ENCODE data around the gene SLCO2A1. TPM values are rescaled to one million over a fixed set of nuclear protein-coding genes. Genes with fewer than 3 reads are reported as not detected.

The SLCO2A1 gene
- total and polyA plus RNA-seq, 2 of the 4 experiments (the other 2 are of a cell fraction), result under 0.01 to 1.5 TPM

DNA sequence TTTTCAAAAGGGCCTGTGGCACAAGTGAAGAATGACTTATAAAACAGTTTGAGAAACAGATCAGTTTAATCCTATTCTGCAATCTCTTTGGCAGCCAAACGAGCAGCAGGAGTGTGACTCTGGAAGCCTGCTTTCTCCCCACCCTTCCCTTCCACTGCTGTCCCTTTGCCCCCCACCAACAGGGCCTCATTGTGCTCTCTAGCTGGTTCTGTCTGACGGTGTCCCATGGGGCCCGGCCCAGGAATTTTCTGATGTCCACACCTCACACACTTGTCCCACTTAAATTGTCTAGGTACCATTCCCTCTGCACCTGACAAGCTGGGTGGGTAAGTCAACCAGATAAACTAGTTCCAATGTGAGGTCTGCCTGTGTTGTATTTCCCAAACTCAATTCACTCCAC is 16.4 kb downstream of the SLCO2A1 start:
- H4K20me1 ChIP-seq (ENCODE audit: insufficient read depth, low read length), result no peaks in the 10 kb centered on the region
- no peak overlapping the region for H3K4me3 ChIP-seq (ENCODE audit: insufficient read depth, low read depth, low read length)
- intact Hi-C loops (cut with micrococcal nuclease) (no loop called here), dilution Hi-C loops (cut with HindIII; ENCODE audit: low sequenced_read_pairs, unreplicated experiment) (no loop called here), in situ Hi-C loops (cut with MboI; ENCODE audit: low sequenced_read_pairs) (no loop called here)
- no peak overlapping the region for H4K5ac ChIP-seq (ENCODE audit: low read depth, low read length)
- no peak overlapping the region for H3K56ac ChIP-seq (ENCODE audit: extremely low read depth, insufficient read depth, low read length)
- no peak overlapping the region for H2BK120ac ChIP-seq (ENCODE audit: low read depth, low read length)
- ChIA-PET CTCF (no interaction called here), POLR2A (ENCODE audit: unreplicated experiment) (no interaction called here)
- no peak overlapping the region for H2BK5ac ChIP-seq (ENCODE audit: low read depth, low read length, poor library complexity, severe bottlenecking)
- WGBS, 2 experiments (ENCODE audit: extremely low coverage in 2 of 2, insufficient read length in 1 of 2), result no CpG with 5 or more reads among the region's 3 CpGs
- H3K14ac ChIP-seq (replicated peaks; ENCODE audit: low read depth, low read length), result no peak overlapping the region
- H2BK15ac ChIP-seq (ENCODE audit: low read depth, low read length), result no peak overlapping the region
- H2AFZ ChIP-seq (replicated peaks; ENCODE audit: low read length, poor library complexity), result no peak overlapping the region
- H4K91ac ChIP-seq (ENCODE audit: insufficient read depth, low read depth, low read length), result no peak overlapping the region
- H3K9me1 ChIP-seq (ENCODE audit: insufficient read depth, low read length), result peaks cover 9% of the 10 kb centered on the region
- H3K27me3 ChIP-seq (ENCODE audit: control insufficient read depth, insufficient read depth, low read length), result no peaks in the 10 kb centered on the region
- peaks cover 3% of the 10 kb centered on the region for H3K4me1 ChIP-seq (ENCODE audit: control insufficient read depth, insufficient read depth, low read length)
- H3K79me1 ChIP-seq (ENCODE audit: low read depth in 1 of 2, low read length in 2 of 2), result no peaks in the 10 kb centered on the region
- H4K8ac ChIP-seq (ENCODE audit: low read depth in 2 of 2, low read length in 2 of 2), result no peak overlapping the region
- H3K9ac ChIP-seq (ENCODE audit: low read depth, low read length), result no peak overlapping the region
- no TSS peak for BruUV-seq (replicated peaks)
- no peak overlapping the region for H3K18ac ChIP-seq (ENCODE audit: low read depth, low read length)
- ATAC-seq (ENCODE audit: low read depth) (no peak), DNase-seq (no peak)
- no peak overlapping the region for H3K23ac ChIP-seq (ENCODE audit: low read depth, low read length)
- H2BK20ac ChIP-seq (ENCODE audit: low read depth, low read length), result no peak overlapping the region
- no peaks in the 10 kb centered on the region for H3K9me3 ChIP-seq (ENCODE audit: control insufficient read depth, insufficient read depth, low read length)
- no peak overlapping the region for H3K4me2 ChIP-seq (ENCODE audit: low read depth, low read length)
- TF ChIP-seq, protein P1, sequence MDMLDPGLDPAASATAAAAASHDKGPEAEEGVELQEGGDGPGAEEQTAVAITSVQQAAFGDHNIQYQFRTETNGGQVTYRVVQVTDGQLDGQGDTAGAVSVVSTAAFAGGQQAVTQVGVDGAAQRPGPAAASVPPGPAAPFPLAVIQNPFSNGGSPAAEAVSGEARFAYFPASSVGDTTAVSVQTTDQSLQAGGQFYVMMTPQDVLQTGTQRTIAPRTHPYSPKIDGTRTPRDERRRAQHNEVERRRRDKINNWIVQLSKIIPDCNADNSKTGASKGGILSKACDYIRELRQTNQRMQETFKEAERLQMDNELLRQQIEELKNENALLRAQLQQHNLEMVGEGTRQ (IDR thresholded peaks at IDR 0.05; ENCODE audit: low read depth, low read length), result no peak
- TF ChIP-seq SMC3 (IDR thresholded peaks at IDR 0.05; ENCODE audit: low read depth, low read length) (no peak), MXI1 (IDR thresholded peaks at IDR 0.05; ENCODE audit: borderline replicate concordance, low read depth, low read length) (no peak), FOS (IDR thresholded peaks at IDR 0.05; ENCODE audit: low read depth, low read length) (no peak), POLR2A (IDR thresholded peaks at IDR 0.05; ENCODE audit: low read depth, low read length) (no peak), RFX5 (IDR thresholded peaks at IDR 0.05; ENCODE audit: low read depth, low read length) (no peak), MAFK (IDR thresholded peaks at IDR 0.05; ENCODE audit: low read depth, low read length) (no peak)
- TF ChIP-seq, protein P2, sequence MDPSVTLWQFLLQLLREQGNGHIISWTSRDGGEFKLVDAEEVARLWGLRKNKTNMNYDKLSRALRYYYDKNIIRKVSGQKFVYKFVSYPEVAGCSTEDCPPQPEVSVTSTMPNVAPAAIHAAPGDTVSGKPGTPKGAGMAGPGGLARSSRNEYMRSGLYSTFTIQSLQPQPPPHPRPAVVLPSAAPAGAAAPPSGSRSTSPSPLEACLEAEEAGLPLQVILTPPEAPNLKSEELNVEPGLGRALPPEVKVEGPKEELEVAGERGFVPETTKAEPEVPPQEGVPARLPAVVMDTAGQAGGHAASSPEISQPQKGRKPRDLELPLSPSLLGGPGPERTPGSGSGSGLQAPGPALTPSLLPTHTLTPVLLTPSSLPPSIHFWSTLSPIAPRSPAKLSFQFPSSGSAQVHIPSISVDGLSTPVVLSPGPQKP (IDR thresholded peaks at IDR 0.05; ENCODE audit: borderline replicate concordance, low read depth, low read length), result no peak
- TF ChIP-seq, protein P3, sequence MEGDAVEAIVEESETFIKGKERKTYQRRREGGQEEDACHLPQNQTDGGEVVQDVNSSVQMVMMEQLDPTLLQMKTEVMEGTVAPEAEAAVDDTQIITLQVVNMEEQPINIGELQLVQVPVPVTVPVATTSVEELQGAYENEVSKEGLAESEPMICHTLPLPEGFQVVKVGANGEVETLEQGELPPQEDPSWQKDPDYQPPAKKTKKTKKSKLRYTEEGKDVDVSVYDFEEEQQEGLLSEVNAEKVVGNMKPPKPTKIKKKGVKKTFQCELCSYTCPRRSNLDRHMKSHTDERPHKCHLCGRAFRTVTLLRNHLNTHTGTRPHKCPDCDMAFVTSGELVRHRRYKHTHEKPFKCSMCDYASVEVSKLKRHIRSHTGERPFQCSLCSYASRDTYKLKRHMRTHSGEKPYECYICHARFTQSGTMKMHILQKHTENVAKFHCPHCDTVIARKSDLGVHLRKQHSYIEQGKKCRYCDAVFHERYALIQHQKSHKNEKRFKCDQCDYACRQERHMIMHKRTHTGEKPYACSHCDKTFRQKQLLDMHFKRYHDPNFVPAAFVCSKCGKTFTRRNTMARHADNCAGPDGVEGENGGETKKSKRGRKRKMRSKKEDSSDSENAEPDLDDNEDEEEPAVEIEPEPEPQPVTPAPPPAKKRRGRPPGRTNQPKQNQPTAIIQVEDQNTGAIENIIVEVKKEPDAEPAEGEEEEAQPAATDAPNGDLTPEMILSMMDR (conservative IDR thresholded peaks at IDR 0.05; ENCODE audit: low read depth, low read length), result no peak
- no peak overlapping the region for H3K4ac ChIP-seq (ENCODE audit: low read depth, low read length)
- H3K36me3 ChIP-seq (ENCODE audit: control insufficient read depth, insufficient read depth, low read length), result no peaks in the 10 kb centered on the region
- no peak overlapping the region for H2AK5ac ChIP-seq (ENCODE audit: low read depth, low read length)
- no peak overlapping the region for H2AK9ac ChIP-seq (replicated peaks; ENCODE audit: low read depth, low read length, poor library complexity)
- no peak overlapping the region for H3K27ac ChIP-seq (ENCODE audit: insufficient read depth, low read length)
